Stimulated activated CD8-positive, alpha-beta memory T cell treated with anti-CD3 and anti-CD28 coated beads, Interleukin-12 subunit alpha, Interleukin-12 subunit beta, amount 100 ng/mL, for 24 hours (primary cell): ENCODE measurements around the gene CLN3.
"Not testable (repeated sequence)": the region's sequence is repeated elsewhere in the genome, so short reads cannot be mapped to it uniquely, and the experiment has no call there.

Source experiments
- DNase-seq: peaks from one replicate; pipeline ENCODE4 v3.0.0-alpha.2; 2020; ENCODE audit errors: extremely low read depth

Gene CLN3

DNA sequence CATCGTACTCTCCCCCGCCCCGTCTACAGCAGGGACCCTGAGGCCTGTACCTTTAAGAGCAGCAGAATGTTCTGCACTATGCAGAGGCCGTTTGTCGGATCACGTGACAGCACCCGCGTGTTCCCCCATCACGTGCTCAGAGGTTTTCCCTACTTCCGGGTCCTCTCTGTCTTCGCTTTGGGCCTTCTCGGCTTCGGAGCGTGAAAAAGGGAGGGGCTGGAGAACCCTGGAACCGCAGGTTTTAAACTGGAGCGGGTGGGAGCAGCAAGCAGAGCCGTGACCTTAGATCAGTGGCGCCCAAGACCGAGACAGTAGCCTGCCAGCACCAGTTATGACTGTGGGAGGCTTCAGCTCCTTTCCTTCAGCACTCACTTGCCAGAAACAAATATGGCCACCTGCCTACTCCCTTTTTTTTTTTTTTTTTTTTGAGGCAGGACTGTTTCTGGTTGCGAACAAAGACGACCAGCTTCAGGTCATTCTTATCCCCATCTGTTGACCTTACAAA, at the start of gene CLN3:
Gene CLN3, minus strand, starts transcription at position 105 of the 505 bp plus-strand sequence. CDS start 315 bp downstream, outside the sequence.
- DNase-seq, result peak; percentile 76

- no peak for DNase-seq
Observed at GRCh38 chr16:28540346-28540745, 48.5 kb upstream of the CLN3 start.

DNA sequence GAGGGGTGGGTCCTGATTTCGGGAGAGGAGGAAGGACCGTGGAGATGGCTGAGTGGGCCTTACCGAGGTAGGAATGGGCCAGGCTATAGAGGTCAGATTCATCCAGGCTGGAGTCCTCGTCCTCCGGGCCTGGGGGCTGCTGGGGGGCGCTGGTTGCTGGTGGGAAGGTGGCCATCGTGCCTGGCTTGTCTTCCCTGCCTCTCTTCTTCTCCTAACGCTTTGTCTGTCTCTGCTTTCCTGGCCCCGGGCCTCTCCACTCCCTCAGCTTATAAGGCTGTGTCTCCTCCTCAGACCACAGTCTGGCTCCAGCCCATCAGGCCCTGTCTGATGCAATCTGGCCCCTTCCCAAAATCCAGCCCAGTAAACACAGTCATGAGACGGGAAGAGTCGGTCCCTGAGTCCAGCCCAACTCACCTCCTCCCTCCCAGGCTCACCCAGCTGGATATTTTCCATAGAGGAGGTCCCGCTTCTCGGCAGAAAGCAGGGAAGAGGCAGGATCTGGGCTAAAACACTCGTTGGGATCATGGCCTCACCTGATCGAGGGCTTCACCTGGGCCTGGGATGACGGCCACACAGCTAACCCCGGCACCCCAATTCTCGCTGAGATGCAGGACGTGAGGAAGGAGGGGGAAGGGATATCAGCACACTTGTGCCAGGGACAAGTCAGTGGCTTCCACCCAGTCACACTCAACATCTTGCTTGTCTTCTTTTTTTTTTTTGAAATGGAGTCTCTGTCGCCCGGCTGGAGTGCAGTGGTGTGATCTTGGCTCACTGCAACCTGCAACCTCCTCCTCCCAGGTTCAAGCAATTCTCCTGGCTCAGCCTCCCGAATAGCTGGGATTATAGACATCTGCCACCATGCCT, 47.1 kb upstream of the CLN3 start, which contains the start of gene NUPR1:
Gene NUPR1, minus strand, starts transcription at position 242 of the 864 bp plus-strand sequence. Its CDS starts 67 bp downstream, at position 175.
- DNase-seq, result no peak

DNA sequence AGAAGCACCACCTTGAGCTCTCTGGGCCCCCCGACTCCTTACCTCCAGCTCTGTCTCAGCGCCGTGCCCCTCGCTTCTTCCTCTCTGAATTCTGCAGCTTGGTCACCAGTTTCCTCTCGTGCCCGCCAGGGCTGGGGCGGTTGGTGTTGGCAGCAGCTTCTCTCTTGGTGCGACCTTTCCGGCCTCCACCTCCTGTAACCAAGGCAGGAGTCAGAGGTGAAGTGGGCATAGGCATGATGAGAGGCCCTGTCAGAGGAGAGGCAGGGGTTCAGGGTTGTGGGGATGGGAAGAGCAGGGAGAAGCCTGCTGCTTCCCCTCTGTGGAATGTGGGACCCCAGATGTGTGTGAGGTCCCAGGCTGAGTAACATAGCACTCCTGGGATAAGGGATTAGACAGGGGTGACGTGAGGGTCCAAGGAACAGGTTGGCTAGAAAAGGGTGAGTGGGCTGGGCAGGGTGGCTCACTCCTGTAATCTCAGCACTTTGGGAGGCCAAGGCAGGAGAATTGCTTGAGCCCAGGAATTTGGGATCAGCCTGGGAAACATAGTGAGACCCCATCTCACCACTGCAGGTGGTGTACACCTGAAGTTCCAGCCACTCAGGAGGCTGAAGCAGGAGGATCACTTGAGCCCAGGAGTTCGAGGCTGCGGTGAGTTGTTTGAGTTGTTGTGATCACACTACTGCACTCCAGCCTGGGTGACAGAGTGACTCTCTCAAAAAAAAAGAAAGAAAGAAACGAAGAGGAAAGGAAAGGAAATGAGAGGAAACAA, 46.3 kb upstream of the CLN3 start:
- DNase-seq, result no peak

DNA sequence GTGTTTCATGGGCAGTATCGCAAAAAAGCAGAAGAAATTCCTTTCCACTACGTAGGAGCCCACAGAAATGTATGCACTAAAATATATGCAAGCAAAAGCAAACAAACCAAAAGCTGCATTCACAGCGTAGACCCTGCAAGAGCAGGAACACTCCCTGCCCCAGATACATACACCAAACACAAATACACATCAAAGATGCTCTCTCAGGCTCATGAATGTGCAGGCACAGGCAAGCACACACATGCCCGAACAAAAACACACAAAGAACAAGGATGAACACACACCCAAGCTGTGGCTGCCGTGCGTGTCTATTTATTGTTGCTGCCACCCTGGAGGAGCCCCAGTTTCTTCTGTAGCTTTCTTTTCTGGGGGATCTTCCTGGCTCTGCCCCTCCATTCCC, 45.2 kb upstream of the CLN3 start:
- DNase-seq, result no peak

- DNase-seq, result no peak
Observed at GRCh38 chr16:28534542-28535373, 42.9 kb upstream of the CLN3 start.

- DNase-seq, result no peak
Observed at GRCh38 chr16:28532940-28533647, 41.2 kb upstream of the CLN3 start.

DNA sequence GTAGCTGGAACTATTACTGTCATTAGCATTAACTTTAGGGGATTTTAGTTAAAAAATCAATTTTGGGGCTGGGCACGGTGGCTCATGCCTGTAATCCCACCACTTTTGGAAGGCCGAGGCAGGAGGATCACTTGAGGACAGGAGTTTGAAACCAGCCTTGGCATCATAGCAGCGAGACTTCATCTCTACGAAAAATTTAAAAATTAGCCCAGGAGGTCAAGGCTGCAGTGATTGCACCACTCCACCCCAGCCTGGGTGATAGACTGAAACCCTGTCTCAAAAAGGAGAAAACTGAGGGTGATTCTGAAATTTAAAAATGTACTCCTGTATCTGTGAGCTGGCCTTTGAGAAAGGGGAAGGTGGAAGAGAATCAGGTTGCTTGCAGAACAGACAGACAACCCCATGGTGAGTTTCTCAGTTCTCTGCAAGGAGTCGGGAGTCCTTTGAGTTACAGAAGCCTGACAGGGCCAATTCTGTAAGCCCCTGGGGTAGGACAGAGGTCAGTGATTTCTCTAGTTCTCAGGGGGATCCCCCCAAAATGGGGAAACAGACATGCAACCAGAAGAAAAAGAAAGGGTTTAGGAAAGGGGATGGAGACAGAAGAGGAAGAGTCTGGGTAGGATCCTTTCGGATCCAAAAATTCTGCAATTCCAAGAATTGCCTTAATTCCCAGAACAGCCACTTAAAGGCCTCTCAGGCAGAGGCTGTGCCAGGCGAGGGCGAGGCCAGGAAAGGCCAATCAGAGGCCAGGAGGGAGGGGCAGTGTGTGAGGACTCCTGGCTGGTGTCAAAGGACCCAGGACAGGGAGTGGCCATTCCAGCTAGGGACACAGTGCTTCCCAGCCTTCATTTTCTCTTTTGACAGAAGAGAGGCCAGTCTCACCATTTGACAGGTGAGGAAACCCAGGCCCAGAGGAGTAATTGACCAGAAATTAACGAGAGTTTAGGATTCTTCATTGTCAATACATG, 40.2 kb upstream of the CLN3 start:
- DNase-seq, result no peak

GRCh38 chr16:28529124-28529523, 37.2 kb upstream of the CLN3 start:
- DNase-seq, result no peak

GRCh38 chr16:28528463-28528867, 36.6 kb upstream of the CLN3 start:
- no peak for DNase-seq

DNA sequence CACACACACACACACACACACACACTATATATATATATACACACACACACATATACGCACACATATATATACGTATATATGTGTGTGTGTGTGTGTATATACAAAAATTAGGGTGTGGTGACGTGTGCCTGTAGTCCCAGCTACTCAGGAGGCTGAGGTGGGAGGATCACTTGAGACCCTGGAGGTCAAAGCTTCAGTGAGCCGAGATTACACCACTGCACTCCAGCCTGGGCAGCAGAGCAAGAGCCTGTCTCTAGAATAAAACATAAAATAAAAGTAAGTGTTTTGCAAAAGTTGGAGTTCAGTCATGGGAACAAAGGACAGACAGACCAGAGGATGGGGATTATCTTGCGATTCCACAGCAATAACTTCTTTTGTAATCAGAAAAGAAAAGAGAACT, 36.1 kb upstream of the CLN3 start:
- DNase-seq, result no peak

DNA sequence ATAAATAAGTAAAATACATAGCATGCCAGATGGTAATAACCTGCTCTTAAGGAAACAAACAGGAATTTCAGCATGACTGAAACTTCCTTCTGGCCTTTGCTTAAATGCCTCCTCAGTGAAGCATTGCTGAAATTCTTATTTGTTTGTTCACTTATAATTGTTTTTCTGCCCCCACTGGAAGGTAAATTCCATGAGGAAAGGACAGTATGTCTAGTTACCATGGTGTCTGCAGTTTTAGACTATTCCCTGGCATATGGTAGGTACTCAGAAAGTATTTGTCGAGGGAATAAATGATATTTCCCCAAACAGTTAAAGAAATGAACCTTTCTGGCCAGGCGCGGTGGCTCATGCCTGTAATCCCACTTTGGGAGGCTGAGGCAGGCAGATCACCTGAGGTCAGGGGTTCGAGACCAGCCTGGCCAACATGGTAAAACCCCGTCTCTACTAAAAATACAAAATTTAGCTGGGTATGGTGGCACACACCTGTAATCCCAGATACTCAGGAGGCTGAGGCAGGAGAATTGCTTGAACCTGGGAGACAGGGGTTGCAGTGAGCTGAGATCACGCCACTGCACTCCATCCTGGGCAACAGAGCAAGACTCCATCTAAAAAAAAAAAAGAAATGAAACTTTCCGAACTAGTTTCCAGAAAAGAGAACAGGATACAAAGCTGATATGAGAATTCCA, 35.4 kb upstream of the CLN3 start:
- not testable (repeated sequence) for DNase-seq

- no peak for DNase-seq
Observed at GRCh38 chr16:28526201-28527099, 34.6 kb upstream of the CLN3 start.

DNA sequence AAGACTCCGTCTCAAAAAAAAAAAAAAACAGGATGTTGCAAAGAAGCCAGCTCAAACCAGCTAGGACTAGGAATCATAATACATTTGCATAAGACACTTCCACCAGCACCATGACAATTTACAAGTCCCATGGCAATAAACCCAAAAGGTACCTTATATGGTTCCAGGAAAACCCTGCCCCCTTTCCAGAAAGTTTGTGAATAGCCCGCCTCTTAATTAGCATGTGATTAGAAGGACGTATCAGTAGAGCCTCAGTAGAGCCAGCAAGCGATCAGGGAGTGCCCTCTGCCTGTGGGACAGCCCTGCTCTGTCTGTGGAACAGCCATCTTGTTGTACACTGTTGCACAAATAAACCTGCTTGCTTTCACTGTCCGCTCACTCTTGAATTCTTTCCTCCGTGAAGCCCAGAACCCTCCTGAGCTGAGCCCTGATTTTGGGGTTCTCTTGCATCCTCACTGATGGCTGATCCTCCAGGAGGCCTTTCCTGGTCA, 32.9 kb upstream of the CLN3 start:
- no peak for DNase-seq

GRCh38 chr16:28522792-28523191, 30.9 kb upstream of the CLN3 start:
- DNase-seq, result no peak

DNA sequence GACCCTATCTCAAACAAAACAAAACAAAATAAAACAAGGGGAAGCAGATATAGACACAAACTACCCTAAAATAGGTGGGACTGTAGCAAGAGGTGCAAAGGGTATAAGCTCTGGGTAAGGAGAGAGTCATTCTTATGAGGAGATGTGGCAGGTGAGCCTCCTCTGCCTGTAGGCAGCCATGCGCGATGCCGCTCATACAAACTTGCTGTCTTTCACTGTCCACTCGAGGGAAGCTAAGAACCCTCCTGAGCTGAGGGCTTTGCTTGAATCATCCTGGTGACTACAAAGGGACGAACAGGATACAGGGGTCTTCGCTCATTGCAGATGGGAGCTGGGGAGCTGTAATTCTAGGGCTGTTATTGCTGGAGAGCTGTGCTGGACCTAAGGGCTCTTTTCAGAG, 29.6 kb upstream of the CLN3 start:
- DNase-seq, result no peak

- no peak for DNase-seq
Observed at GRCh38 chr16:28520672-28521071, 28.8 kb upstream of the CLN3 start.

DNA sequence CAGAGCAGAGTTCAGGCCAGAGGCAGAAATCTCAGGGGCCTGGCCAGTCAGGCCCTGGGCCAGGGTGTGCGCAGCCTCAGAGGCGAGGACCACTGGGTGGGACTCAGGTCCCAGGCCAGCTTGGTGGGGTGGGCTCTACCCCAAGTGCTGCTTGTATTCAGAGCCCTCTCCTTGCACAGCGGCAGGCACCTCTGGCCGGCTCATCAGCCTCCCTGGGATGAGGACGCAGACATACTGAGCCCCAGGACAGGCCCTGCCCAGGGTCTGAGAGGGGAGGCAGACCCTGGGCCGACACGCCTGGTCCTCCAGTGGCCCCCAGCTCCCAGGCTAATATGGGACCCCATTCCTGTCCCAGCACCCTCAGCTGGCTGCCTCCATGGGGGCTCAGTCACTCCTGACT, 22.4 kb upstream of the CLN3 start:
- DNase-seq, result no peak
